ENCODE measurements around the gene NEUROD4.
A peak's percentile ranks its signal among the peaks of the same experiment; 100 is the strongest.

DNA sequence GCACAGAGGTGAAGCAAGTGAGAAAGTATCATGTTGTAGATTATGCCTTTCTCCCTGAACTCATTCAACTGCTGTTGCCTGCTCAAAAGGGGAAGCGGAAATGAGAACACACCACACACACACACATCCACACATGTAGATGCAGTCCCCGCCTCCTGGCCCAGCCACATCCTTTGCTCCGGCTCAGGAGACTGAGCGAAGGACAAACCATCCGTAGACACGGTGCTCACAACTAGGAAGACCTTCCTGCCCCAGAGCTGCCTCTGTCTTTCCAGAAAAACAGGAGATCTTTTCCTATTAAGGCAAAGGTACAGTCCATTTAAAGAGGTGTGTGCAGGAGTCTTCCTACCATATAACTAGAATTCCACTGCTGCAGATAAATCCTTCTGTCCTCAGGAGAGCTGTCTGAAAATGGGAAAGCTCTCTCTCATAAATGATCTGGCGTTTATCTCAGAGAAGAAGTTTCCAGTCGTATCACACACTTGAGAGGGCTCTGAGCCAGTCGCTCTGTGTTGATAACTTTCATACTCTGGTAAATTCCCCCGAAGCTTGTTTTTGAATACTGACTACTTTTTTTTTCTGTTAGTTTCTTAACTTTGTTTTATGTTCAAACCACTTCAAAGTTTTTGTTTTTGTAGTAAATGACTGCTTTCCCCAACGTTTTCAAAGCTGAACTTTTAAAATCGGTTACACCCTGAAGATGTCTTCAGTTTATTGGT, 35.0 kb upstream of the NEUROD4 start, which contains the start of gene TESPA1:
- TF ChIP-seq, protein P1, sequence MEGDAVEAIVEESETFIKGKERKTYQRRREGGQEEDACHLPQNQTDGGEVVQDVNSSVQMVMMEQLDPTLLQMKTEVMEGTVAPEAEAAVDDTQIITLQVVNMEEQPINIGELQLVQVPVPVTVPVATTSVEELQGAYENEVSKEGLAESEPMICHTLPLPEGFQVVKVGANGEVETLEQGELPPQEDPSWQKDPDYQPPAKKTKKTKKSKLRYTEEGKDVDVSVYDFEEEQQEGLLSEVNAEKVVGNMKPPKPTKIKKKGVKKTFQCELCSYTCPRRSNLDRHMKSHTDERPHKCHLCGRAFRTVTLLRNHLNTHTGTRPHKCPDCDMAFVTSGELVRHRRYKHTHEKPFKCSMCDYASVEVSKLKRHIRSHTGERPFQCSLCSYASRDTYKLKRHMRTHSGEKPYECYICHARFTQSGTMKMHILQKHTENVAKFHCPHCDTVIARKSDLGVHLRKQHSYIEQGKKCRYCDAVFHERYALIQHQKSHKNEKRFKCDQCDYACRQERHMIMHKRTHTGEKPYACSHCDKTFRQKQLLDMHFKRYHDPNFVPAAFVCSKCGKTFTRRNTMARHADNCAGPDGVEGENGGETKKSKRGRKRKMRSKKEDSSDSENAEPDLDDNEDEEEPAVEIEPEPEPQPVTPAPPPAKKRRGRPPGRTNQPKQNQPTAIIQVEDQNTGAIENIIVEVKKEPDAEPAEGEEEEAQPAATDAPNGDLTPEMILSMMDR (IDR thresholded peaks at IDR 0.05): no peak
- TF ChIP-seq POLR2A (IDR thresholded peaks at IDR 0.05): peak in 1 of 4 donors; percentile 51

Data from esophagus squamous epithelium (tissue), 4 donors.